GM23248 (cell line): ENCODE results near the gene RAD51. TPM values are rescaled to one million over a fixed set of nuclear protein-coding genes. Genes with fewer than 3 reads are reported as not detected.

Experiments used
- DNase-seq: peaks from one replicate; pipeline ENCODE4 v3.0.0-alpha.2; 2015
- H2AFZ ChIP-seq: fragments of 200-600 bp; sonication (generic); 2 replicates; pipeline ENCODE4 v1.6.1; 2016; ENCODE audit warnings: antibody characterized with exemption
- H3F3A ChIP-seq: fragments of 200-600 bp; sonication (generic); 2 replicates; pipeline ENCODE4 v1.6.1; 2016; ENCODE audit warnings: mild to moderate bottlenecking, antibody characterized with exemption, mixed run types; ENCODE audit not compliant: insufficient read depth
- H3K27ac ChIP-seq: fragments of 200-600 bp; sonication (generic); 2 replicates; pipeline ENCODE4 v1.5.1; 2016; ENCODE audit warnings: mild to moderate bottlenecking
- H3K27me3 ChIP-seq: fragments of 200-600 bp; sonication (generic); replicated peaks from 2 replicates; pipeline ENCODE4 v1.6.1; 2016; ENCODE audit warnings: mild to moderate bottlenecking; ENCODE audit not compliant: insufficient read depth
- H3K36me3 ChIP-seq: fragments of 200-600 bp; sonication (generic); 2 replicates; pipeline ENCODE4 v1.6.1; 2016; ENCODE audit warnings: low read depth, mild to moderate bottlenecking
- H3K4me1 ChIP-seq: fragments of 200-600 bp; sonication (generic); 2 replicates; pipeline ENCODE4 v1.6.1; 2016; ENCODE audit warnings: mild to moderate bottlenecking; ENCODE audit not compliant: insufficient read depth
- H3K4me2 ChIP-seq: fragments of 200-600 bp; sonication (generic); one replicate; pipeline ENCODE4 v1.6.1; 2016; ENCODE audit warnings: mild to moderate bottlenecking; ENCODE audit not compliant: unreplicated experiment
- H3K4me3 ChIP-seq: fragments of 200-600 bp; sonication (generic); 2 replicates; pipeline ENCODE4 v1.5.1; 2016; ENCODE audit warnings: mild to moderate bottlenecking
- H3K79me2 ChIP-seq: fragments of 200-600 bp; sonication (generic); 2 replicates; pipeline ENCODE4 v1.6.1; 2016; ENCODE audit warnings: mild to moderate bottlenecking; ENCODE audit not compliant: insufficient read depth
- H3K9ac ChIP-seq: fragments of 200-600 bp; sonication (generic); 2 replicates; pipeline ENCODE4 v1.6.1; 2016; ENCODE audit warnings: mild to moderate bottlenecking
- H3K9me2 ChIP-seq: fragments of 200-600 bp; sonication (generic); 2 replicates; pipeline ENCODE4 v1.6.1; 2016; ENCODE audit warnings: mixed run types, mild to moderate bottlenecking, moderate library complexity; ENCODE audit not compliant: insufficient read depth
- H3K9me3 ChIP-seq: fragments of 200-600 bp; sonication (generic); one replicate; pipeline ENCODE4 v1.6.1; 2017; ENCODE audit warnings: low read depth
- H4K20me1 ChIP-seq: fragments of 200-600 bp; sonication (generic); 2 replicates; pipeline ENCODE4 v1.6.0; 2016; ENCODE audit not compliant: insufficient read depth
- EZH2 ChIP-seq: fragments of 200-600 bp; sonication (generic); IDR thresholded peaks from 2 replicates; pipeline ENCODE4 v1.6.1; 2018; ENCODE audit warnings: antibody characterized with exemption, mild to moderate bottlenecking; ENCODE audit not compliant: insufficient read depth, poor library complexity, severe bottlenecking
- EZH2phosphoT487 ChIP-seq: fragments of 200-600 bp; sonication (generic); IDR thresholded peaks from 2 replicates; pipeline ENCODE4 v1.6.1; 2018; ENCODE audit warnings: antibody characterized with exemption, moderate library complexity, mild to moderate bottlenecking, low read depth; ENCODE audit not compliant: insufficient read depth
- WGBS, 2 experiments: methylation state at CpG; one replicate each; pipeline ENCODE4 v1.1.6; 2015 to 2017; ENCODE audit warnings: low lambda C conversion rate in 2 of 2, low coverage in 1 of 2; ENCODE audit errors: missing lambda C conversion rate in 2 of 2; 5-methylcytosine and 5-hydroxymethylcytosine counted together
- in situ Hi-C: fragments of 300-500 bp; cut with MboI; formaldehyde crosslinking; loops from 2 replicates; pipeline ENCODE4 v1.15.0; 2020
- polyA plus RNA-seq: library from polyadenylated mRNA; unstranded; fragments of >200 nt; fragmentation: Nextera tagmentation; extraction: Ambion mirVana; gene quantifications from 2 replicates; pipeline ENCODE4 v1.2.1, GENCODE V29; 2016
- total RNA-seq: library from RNA; depleted of rRNA; stranded (reverse); fragments of >200 nt; shearing (Covaris generic); gene quantifications from 2 replicates; pipeline ENCODE4 v1.2.3, GENCODE V29; 2014

Gene RAD51
- total and polyA plus RNA-seq, 2 experiments from 2014 or later: 5.1 to 12.1 TPM

GRCh38 chr15:40773496-40773895 lies 78.5 kb downstream of the RAD51 start:
- Histone ChIP-seq H2AFZ (no peak overlapping the region), H3K27me3 (no peaks in the 10 kb centered on the region), H3K36me3 (peaks cover 10% of the 10 kb centered on the region; the same call in 1 of the 2 replicates), H3K9me3 (no peaks in the 10 kb centered on the region), H3K9me2 (no peaks in the 10 kb centered on the region), H3K9ac (no peak overlapping the region), H3K4me3 (no peak overlapping the region), H3K4me2 (no peak overlapping the region), H4K20me1 (no peaks in the 10 kb centered on the region), H3K79me2 (no peaks in the 10 kb centered on the region), H3K4me1 (peaks cover 12% of the 10 kb centered on the region), H3F3A (no peaks in the 10 kb centered on the region), H3K27ac (no peak overlapping the region)
- no peak for DNase-seq
- in situ Hi-C loops: no loop called here
- 94 to 98% methylated on average over 8 of the region's 8 CpGs for WGBS, 2 experiments
- TF ChIP-seq EZH2phosphoT487 (no peak), EZH2 (no peak)

- Histone ChIP-seq H3K4me1 (peaks cover 12% of the 10 kb centered on the region), H3K27me3 (no peaks in the 10 kb centered on the region), H3K27ac (no peak overlapping the region), H3K9me3 (no peaks in the 10 kb centered on the region), H3K9me2 (no peaks in the 10 kb centered on the region), H3K36me3 (peaks cover 14% of the 10 kb centered on the region; the same call in 1 of the 2 replicates), H2AFZ (no peak overlapping the region), H3K79me2 (no peaks in the 10 kb centered on the region), H3F3A (no peaks in the 10 kb centered on the region), H4K20me1 (no peaks in the 10 kb centered on the region), H3K4me3 (no peak overlapping the region), H3K4me2 (no peak overlapping the region), H3K9ac (no peak overlapping the region)
- no peak for TF ChIP-seq EZH2
- no peak for TF ChIP-seq EZH2phosphoT487
- no peak for DNase-seq
- WGBS, 2 experiments: 95% methylated on average over 6 of the region's 6 CpGs
- in situ Hi-C loops: no loop called here
Measured at GRCh38 chr15:40773902-40774301, 78.9 kb downstream of the RAD51 start.

GRCh38 chr15:40775007-40775406 lies 80.0 kb downstream of the RAD51 start:
- no peak for DNase-seq
- WGBS, 2 experiments: 87 to 89% methylated on average over 10 of the region's 10 CpGs
- in situ Hi-C loops: no loop called here
- Histone ChIP-seq H3K27ac (no peak overlapping the region), H3K79me2 (no peaks in the 10 kb centered on the region), H3K36me3 (peaks cover 21% of the 10 kb centered on the region; the same call in 1 of the 2 replicates), H3K4me1 (peaks cover 12% of the 10 kb centered on the region), H2AFZ (no peak overlapping the region), H3K9me3 (no peaks in the 10 kb centered on the region), H3K9ac (no peak overlapping the region), H3K9me2 (no peaks in the 10 kb centered on the region), H3F3A (no peaks in the 10 kb centered on the region), H3K27me3 (no peaks in the 10 kb centered on the region), H3K4me2 (no peak overlapping the region), H4K20me1 (no peaks in the 10 kb centered on the region), H3K4me3 (no peak overlapping the region)
- TF ChIP-seq EZH2 (no peak), EZH2phosphoT487 (no peak)

GRCh38 chr15:40775740-40776536 lies 81.0 kb downstream of the RAD51 start:
- Histone ChIP-seq H4K20me1 (no peaks in the 10 kb centered on the region), H3K9me2 (no peaks in the 10 kb centered on the region), H3K36me3 (peaks cover 21% of the 10 kb centered on the region; the same call in 1 of the 2 replicates), H3F3A (no peaks in the 10 kb centered on the region), H3K4me3 (no peak overlapping the region), H3K4me1 (peaks cover 12% of the 10 kb centered on the region), H3K9me3 (no peaks in the 10 kb centered on the region), H2AFZ (no peak overlapping the region), H3K27ac (no peak overlapping the region), H3K27me3 (no peaks in the 10 kb centered on the region), H3K4me2 (no peak overlapping the region), H3K79me2 (no peaks in the 10 kb centered on the region), H3K9ac (peak overlapping the region; percentile 62; the same call in 1 of the 2 replicates)
- WGBS, 2 experiments: 91 to 97% methylated on average over 8 to 14 of the region's 14 CpGs
- DNase-seq: no peak
- in situ Hi-C loops: no loop called here
- no peak for TF ChIP-seq EZH2phosphoT487
- no peak for TF ChIP-seq EZH2
